GM18861 (cell line): Measurements from ENCODE around the gene ACTR8.

ENCODE experiments used
- ATAC-seq: cut with Tn5 transposase; IDR thresholded peaks from one replicate; pipeline ENCODE4 v1.9.1; 2021; ENCODE audit not compliant: unreplicated experiment

The ACTR8 gene

GRCh38 chr3:53836084-53836872 is 45.7 kb downstream of the ACTR8 start:
- ATAC-seq, result no peak

- ATAC-seq, result no peak
These were observed 46.7 kb downstream of the ACTR8 start for GRCh38 chr3:53835257-53835656.

GRCh38 chr3:53834429-53835095 is 47.4 kb downstream of the ACTR8 start:
- no peak for ATAC-seq

DNA sequence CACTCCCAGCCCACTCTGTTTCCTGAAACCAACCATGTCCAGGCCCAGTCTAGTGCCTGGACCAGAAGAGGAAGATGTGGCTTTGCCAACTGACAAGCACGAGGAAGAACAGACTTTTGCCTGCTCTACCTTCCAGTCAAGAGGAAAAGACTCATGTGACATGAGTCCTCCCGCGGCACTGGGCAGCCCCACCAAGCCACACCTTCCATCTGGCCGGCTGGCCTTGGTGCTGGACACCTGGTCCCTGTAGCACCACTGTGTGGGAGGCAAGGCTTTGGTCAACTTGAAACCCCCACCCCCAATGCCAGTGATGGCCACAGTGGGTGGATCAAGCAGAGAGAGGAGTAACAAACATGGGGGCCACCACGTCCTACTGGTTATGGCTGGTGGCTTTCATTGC is 48.3 kb downstream of the ACTR8 start:
- ATAC-seq, result no peak

DNA sequence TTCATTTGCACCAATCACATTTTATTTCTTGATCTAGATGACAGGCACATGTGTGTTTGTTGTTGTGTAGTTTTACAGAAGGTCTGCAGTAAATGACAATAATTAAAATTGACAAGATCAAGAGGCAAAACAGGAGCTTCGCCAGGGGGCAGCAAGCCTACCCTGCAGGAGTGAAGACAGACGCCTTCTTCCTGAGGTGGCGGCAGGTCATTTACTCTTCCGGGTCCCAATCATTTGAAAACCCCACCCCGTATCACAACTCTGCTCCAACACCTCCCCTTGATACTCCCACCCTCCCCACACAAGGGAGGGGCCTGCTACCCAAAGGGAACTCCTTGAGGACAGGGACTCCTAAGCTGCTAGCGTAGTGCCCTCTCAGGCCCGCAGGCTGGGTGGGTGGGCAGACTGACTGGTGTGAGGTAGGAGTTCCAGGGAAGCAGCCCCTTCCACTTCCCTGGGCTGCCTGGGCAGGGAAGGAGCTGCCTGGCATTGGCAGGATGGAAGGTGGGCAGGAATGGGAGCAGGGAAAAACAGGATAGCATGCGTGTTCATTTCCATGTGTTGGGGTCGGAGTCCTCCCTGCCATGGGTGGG is 48.8 kb downstream of the ACTR8 start:
- ATAC-seq, result no peak

DNA sequence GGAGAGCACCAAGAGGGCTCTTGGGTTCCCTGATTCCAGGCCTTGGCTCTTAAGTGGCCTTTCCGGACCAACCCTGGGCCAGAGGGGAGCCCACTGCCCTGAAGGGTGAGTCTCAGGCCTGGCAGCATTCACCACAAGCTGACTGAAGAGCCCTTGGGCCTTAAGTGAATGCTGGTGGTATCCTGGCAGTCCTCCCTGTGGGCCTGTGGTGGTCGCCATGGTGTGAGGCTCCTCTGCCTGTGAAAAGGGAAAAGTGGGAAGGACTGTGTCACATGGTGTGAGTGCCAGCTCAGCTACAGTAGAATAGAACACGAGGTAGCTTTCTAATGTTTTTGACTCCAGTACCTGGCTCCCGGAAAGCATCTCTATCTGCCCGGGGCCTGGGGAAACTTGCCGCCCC is 51.0 kb downstream of the ACTR8 start:
- ATAC-seq, result no peak

- ATAC-seq, result no peak
These were observed 52.3 kb downstream of the ACTR8 start for GRCh38 chr3:53829605-53830004.

DNA sequence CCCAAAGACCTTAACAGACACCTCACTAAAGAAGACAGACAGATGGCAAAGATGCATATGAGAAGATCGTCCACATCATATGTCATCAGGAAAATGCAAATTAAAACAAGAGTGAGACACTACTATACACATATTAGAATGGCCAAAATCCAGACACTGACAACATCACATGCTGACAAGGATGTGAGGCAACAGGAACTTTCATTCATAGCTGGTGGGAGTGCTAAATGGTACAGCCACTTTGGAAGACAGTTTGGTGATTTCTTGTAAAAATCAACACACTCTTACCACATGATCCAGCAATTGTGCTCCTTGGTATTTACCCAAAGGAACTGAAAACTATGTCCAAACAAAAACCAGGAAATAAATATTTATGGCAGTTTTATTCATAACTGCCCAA is 53.4 kb downstream of the ACTR8 start:
- ATAC-seq, result no peak

DNA sequence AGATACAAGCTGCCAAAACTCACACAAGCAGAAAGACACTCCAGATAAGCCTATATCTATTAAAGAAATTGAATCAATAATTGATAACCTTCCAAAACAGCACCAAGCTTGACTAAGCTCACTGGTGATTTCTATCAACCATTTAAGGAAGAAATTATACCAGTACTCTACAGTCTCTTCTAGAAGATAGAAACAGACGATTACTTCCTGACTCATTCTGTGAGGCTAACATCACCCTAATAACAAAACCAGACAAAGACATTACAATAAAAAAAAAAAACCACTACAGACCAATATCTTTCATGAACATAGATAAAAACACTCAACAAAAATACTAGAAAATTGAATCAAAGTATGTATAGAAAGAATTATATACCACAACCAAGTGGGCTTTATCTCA is 55.9 kb downstream of the ACTR8 start:
- ATAC-seq, result no peak

GRCh38 chr3:53824795-53825194 is 57.2 kb downstream of the ACTR8 start:
- ATAC-seq, result no peak

GRCh38 chr3:53823956-53824657 is 57.8 kb downstream of the ACTR8 start:
- no peak for ATAC-seq

- no peak for ATAC-seq
These were observed 58.7 kb downstream of the ACTR8 start for GRCh38 chr3:53823026-53823955.

GRCh38 chr3:53822331-53822741 is 59.6 kb downstream of the ACTR8 start:
- no peak for ATAC-seq

- no peak for ATAC-seq
These were observed 60.3 kb downstream of the ACTR8 start for GRCh38 chr3:53821631-53822121.

DNA sequence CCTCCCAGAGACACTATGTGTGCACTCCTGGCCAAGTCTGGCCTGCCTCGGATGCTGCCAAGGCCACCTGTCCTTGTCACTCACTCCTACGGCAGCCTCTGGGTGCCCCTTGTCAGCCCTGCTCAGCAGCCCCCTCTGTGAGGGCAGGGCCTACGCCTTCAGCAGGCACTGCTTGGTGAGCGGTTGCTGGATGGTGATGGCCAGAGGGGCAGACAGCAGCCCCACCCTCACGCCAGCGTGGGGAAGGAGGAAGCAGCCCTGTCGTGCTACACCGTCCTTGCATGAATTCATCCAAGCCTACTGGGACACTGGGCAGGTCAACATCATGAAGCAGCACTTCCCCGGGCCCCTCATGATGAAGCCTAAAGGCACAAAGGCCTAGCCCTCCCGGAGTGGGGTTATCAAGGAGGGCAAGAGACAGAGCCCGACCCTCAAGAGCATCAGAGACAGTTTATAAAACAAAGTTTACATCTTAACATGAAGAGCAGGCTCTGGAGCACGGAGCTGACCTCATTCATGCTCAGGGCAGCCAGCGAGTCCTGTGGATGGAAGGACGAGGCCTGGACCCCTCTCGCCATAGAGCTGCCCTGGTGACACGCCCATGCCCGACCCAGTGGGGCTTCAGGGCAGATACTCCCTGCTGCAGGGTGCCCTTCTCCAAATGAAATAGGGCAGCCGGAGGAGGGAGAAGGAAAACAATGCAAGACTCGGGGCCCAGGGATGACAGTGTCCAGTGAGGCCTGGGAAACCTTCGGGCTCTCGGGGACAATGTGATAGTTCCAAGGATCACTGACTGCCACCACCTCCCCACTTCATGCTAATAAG is 61.0 kb downstream of the ACTR8 start:
- no peak for ATAC-seq

GRCh38 chr3:53820084-53820483 is 61.9 kb downstream of the ACTR8 start:
- ATAC-seq, result no peak

GRCh38 chr3:53819163-53819868 is 62.6 kb downstream of the ACTR8 start:
- no peak for ATAC-seq

DNA sequence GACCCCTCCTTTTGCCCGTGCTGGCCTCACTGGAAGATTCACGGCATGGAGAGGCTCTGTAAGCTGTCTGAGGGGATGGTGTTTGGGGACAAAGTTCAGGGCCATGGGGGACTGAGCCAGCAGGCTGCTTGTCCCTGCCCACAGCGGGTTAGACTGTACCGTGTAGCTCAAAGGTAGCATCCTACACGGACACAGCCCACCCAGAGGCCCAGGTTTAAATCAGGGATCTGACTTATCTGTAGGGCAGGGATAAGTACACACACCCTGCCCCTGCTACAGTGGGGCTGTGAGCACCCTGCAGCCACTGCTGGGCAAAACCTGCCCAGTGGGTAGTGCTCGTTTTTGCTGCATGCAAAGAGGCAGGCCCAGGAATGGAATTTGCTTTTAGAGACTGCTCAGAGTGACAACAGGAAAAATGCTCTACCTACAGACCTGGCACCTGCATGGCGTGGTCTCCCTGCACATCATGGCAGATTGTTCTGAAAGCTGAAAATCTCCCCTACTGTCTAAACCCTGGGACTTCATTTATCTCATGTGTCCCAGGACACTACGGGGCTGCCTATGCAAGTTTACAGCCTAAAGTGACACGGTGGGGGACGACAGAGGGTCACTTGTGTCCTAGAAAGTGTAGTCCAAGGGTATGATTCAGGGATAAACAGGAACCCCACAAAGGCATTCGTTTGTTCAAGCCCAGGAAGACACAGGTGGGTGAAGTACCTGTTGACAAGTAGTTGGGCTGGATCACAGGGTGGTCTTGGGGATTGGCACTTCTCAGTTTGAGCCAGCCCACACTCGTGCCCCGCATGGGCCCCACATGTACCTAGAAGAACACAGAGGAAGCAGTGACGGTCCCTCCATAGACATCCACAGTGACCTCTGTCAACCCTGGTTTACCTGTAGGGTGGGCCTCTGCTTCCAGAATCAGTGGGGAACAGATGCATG is 63.5 kb downstream of the ACTR8 start:
- ATAC-seq, result no peak
